ENCODE results near the gene ARL4A.
A peak's percentile ranks its signal among the peaks of the same experiment; 100 is the strongest.

Gene ARL4A

DNA sequence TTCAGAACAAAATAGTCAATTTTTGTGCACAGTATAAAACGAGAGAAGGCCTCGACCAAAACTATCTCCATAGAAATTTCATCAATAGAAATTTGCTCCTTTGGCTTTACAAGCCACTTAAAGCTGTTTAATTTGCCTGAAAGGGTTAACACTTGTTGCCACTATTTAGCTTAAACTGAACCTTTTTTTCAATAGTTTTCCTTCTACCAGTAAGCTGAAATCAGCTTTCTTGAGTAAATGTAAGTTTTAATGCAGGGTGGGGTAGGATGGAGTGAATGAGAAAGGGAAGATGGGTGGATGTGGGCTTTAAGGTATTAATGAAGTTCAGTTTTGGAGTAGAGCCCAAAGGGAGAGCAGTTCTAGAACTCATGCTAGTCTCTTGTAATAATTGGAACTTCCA is 39.5 kb downstream of the ARL4A start:
- no peak for DNase-seq (ENCODE audit: low spot score)

DNA sequence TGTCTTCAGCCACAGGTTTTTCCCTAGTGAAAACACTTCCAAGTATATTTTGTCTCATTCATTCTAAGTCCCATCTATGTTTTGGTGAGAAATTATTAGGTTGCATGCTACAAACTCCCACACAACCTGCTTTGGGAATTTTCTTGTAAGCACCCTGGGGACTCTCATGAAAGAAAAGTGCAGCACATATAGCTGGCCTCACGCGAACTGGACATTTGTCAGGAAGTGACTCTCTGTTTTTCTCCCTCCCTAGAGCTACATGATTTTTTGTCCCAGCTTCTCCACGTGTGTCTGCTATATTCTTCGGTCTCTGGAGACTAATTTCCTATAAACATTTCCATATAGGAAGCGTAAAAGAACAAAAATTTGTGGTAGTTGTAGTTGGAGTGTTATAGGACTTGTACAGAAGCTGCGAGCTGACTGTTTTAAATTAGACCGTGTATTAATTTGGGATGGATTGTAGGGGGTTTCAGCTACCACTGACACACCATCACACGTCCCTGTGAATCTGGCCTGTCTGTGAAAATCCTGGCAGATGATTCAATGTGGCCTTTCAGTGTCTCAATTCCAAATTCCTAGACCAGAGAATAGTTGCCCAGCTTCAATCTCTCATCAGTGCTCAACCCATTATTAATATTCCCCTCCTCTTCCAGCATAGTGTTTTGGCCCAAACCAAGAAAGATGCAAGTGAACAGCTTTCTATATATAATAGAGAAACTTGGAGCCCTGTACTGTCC is 40.2 kb downstream of the ARL4A start:
- no peak for DNase-seq (ENCODE audit: low spot score)

GRCh38 chr7:12728192-12728538 is 40.7 kb downstream of the ARL4A start:
- no peak for DNase-seq (ENCODE audit: low spot score)

GRCh38 chr7:12729112-12729511 is 41.7 kb downstream of the ARL4A start:
- DNase-seq (ENCODE audit: low spot score): no peak

GRCh38 chr7:12730523-12730922 is 43.1 kb downstream of the ARL4A start:
- DNase-seq (ENCODE audit: low spot score): no peak

- DNase-seq (ENCODE audit: low spot score): peak; percentile 35
Observed at GRCh38 chr7:12731214-12731656, 43.8 kb downstream of the ARL4A start.

DNA sequence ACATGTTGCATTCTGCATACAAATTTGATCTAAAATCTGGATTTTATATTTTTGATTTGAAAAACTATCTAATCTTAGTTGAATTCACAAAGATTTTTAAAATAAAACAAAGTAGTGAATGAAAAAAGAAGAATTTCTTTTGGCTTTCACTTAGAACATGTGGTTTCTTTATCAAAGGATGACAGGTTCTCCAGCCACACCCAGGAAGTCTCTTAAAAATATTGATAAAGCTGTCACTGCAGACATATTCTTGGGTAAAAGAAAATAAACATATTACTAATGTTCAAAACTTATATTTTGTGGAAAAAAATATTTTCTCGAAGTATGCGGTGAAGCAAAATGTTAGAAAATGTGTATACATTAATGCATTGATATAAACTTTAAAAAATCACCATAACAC is 44.3 kb downstream of the ARL4A start:
- DNase-seq (ENCODE audit: low spot score): peak; percentile 18

DNA sequence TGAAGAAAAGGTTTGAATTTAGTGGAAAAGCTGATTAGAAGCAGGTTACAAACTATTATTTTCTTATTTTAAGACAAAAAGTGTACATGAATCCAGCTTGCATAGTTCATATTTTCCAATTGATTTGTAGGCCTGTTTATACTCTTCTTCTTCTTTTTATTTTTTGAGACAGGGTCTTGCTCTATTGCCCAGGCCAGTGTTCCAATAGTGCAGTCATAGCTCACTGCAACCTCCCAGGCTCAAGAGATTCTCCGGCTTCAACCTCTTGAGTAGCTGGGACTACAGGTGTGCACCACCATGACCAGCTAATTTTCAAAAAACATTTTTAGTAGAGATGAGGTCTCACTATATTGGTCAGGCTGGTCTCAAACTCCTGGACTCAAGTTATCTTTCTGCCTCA is 45.0 kb downstream of the ARL4A start:
- no peak for DNase-seq (ENCODE audit: low spot score)

GRCh38 chr7:12735923-12736322 is 48.5 kb downstream of the ARL4A start:
- DNase-seq (ENCODE audit: low spot score): no peak

DNA sequence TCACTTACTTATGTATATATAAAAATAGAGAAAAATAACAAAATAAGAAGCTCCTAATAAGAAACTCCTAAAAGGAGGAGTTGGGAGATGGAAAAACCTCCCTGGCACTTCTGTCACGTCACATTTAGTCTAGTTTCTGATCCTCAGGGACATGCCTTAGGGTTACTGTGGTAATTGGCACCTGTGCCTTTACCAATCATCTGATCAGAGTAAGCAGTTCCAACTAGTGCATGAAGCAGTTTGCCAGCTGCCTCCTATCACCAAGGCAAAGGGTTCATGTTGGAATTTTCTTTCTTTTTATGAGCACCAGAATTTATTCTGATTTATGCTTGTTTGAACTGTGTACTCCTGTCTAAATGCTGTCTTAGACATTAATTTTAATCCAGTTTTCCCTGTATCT is 49.9 kb downstream of the ARL4A start:
- DNase-seq (ENCODE audit: low spot score): no peak

DNA sequence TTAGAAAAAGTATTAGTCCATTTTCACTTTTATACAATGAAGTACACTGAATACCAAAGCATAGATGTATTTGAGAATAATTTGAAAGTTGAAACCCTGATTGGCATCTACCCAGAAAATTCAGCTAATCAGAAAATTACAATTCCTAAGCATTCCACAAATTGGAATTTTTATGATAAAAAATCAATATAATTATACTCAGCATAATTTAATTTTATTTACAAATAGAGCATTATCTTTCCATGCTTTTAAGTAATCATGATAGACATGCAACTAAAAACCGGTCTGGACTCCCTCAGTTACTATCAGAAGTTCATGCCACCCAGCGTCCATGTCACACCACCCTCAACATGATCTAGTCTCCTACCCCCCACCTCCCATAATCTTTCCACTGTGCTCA is 50.4 kb downstream of the ARL4A start:
- no peak for DNase-seq (ENCODE audit: low spot score)

- no peak for DNase-seq (ENCODE audit: low spot score)
Observed at GRCh38 chr7:12738665-12739064, 51.2 kb downstream of the ARL4A start.

Data from CD4-positive, alpha-beta T cell treated with Interleukin-15 for 4 hours (primary cell).